ENCODE data around the gene INPP5E.

Gene INPP5E

DNA sequence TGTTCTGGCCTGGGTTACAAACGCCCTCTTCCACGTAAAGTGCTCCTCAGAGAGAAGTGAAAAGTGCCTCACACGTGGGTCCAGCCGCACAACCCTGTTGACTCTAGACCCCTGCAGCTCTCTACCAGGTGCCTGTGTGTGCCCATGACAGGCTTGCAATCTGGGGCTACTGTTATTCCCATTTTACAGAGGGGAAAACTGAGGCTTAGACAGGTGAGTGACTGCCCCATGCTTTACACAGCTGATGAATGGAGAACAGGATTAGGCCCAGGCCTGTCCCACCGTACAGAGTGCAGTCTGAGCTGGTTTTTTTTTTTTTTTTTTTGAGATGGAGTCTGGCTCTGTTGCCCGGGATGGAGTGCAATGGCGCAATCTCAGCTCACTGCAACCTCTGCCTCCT is 6.2 kb upstream of the INPP5E start:
- no peak for DNase-seq

DNA sequence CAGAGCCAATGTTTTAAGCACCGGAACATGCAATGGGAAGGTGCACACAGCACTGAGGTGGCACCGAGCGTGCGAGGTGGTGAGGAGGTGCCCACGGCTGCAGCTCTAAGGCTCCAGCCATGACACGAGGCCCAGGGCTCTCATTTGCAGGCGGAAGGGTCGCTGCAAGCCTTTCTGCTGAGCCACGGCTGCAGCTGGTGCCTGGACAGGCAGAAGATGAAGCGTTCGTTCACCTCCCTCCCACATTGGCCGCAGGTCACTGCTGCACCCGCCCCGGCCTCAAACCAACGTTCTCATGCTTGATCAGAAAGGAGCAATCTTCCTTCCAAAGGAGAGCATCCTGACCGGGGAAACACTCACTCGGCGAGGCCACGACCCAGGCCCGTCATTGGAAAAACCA is 4.5 kb upstream of the INPP5E start:
- DNase-seq: no peak

- no peak for DNase-seq
Observed at GRCh38 chr9:136443687-136444086, 4.0 kb upstream of the INPP5E start.

DNA sequence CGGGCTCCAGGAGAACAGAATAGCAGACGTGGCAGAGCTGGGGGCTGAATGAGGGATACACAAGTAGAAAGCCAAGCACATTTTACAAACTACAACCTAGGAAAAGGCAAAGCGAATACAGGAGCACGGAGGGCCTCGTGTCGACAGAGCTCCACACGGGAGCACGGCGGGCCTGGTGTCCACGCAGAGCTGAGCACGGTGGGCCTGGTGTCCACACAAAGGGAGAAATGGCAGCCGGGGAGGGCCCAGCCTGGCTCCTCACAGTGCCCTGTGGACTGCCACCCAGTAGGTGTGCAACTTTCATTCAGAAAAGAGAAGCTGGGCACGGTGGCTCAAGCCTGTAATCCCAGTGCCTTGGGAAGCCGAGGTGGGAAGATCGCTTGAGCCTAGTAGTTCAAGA is 3.4 kb upstream of the INPP5E start:
- DNase-seq: no peak

GRCh38 chr9:136442265-136442664 is 2.6 kb upstream of the INPP5E start:
- no peak for DNase-seq

GRCh38 chr9:136441681-136442245 is 2.1 kb upstream of the INPP5E start:
- DNase-seq: no peak

DNA sequence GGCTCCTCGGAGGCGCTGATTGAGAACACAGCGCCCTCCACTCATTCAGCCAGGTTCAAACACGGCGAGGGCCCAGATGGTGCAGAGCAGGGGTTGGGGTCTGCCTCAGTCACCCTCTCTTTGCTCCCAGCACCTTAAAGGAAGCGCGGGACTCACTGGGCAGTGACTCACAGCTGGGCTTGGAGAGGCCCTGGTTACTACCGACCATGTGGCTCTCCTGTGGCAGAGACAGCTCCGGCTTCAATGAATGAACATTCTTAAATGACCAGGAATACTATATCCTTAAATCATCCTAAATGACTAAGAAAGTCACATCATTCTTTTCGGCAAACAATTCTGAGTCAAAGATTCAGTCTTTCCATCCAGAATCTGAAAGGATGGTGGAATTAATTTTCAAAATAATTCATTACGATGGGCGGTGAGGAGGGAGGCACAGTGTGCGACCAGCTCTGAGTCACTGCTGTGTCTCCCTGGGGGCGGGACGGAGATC is 1.6 kb upstream of the INPP5E start:
- no peak for DNase-seq

- peak in 2 of 3 experiments; percentile 58 to 82 for DNase-seq
Observed at GRCh38 chr9:136438548-136439480, 831 bp downstream of the INPP5E start.

DNA sequence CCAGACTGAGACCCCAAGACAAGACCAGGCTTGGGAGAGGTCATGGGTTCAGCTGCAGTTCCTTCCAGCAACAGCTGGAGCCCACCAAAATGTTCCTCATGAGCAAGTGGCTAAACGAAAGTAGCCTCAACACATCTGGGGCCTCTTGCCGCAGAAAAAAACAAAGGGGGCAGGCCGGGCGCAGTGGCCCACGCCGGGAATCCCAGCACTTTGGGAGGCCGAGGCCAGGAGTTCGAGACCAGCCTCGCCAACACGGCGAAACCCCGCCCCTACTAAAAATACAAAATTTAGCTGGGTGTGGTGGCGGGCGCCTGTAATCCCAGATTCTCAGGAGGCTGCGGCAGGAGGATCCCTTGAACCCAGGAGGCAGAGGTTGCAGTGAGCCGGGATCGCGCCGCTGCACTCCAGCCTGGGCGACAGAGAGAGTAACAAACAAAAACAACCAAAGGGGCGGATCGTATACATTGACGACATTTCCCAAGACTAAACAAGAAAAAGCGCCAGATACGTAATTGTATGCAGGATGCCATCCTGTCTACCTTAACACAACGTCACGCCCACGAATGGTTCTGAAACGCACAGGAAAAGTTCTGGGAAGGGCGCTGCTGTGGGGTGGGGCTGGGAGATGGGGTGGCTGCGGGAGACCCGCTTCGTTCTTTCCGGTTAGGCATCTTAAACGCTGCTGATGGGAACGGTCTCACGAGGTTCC is 1.7 kb downstream of the INPP5E start:
- no peak for DNase-seq

GRCh38 chr9:136437430-136437829 is 2.2 kb downstream of the INPP5E start:
- DNase-seq: no peak

DNA sequence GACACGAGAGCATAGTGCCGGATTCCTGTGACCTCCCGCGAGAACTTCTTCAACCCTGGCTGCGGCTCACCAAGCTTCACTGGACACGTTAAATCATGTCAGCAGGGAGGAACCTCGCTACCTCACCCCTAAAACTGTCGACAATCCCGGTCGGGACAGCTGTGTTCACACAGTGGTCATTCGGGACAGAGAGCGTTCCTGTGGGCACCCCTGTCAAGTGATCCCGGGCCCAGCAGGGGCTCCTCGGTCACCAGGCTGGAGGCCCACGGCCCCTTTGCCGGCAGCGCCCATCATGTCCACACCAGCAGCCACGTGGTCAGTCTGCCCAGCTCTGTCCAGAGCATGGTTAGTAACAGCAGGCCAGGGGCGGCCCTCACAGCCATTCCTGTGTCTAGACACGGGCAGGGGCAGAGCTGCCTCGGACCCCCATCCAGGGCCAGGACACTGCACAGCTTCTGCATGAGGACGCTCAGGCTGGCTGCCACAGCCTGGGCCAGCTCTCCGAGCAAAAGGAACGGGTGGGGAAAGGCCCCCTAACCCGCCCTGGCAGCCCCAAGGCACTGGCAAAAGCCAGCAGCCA is 3.5 kb downstream of the INPP5E start:
- DNase-seq: no peak

GRCh38 chr9:136434580-136435169 is 5.0 kb downstream of the INPP5E start:
- DNase-seq: no peak

DNA sequence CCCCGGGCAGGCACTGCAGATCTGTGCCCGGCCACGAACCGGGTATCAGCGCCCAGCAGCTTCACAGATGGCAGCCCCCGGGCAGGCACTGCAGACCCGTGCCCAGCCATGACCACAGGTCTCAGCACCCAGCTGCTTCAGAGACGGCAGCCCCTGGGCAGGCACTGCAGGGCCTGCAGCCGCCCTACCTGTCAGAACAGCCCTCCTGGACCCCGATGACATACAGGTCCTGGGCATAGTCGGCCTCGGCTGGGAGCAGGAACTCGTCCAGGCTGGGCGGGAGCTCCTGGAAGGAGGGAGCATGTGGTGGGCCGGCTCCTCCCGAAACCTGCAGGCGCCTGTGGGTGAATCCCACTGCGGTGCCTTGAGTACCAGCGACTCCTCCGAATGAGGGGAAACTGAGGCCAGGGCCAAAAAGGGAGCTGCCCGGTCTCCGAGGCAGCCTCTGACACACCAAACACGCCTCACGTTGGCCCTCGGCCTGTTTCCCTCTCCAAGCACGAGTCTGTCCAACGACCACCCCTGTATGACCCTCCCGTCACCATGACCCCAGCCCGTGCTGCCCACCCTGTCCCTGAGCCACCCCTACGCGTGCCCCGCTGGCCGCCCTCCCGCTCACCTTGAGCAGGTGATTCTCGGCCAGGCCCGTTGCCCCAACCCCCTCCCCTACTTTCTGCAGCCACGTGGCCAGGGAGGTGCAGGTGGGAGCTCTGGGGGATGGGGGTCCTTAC is 5.6 kb downstream of the INPP5E start:
- DNase-seq: no peak

DNA sequence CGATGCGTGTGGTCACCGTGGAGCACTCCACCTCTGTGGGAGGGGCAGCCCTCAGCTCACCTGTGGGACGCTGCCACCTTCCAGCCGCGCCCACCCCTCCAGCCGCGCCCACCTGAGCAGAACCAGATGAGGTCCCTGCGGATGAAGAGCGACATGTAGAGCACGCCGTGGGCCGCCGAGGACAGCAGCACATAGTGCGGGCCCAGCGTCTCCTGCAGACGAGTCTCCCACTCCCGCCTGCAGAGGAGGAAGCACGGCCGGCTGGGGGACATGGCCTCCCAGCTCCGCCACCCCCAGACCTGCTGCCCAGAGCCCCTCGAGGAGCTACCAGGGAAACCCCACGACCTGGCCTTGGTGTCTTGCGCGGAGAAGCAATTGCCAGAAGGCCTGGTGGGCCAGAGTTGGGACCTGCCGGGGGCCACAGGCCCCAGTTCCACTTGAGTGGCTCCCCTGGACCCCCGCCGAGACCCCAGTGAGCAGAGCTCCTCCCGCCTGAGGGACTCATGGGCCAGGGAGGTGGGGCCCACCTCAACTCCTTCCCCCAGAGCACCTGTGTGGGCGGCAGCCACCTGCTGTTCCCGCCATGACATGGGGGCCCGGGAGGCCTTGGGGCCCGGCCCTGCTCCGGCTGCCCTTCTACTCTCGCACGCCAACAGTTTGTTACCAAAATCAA is 6.5 kb downstream of the INPP5E start:
- no peak for DNase-seq

GRCh38 chr9:136432591-136432990 is 7.1 kb downstream of the INPP5E start:
- no peak for DNase-seq

DNA sequence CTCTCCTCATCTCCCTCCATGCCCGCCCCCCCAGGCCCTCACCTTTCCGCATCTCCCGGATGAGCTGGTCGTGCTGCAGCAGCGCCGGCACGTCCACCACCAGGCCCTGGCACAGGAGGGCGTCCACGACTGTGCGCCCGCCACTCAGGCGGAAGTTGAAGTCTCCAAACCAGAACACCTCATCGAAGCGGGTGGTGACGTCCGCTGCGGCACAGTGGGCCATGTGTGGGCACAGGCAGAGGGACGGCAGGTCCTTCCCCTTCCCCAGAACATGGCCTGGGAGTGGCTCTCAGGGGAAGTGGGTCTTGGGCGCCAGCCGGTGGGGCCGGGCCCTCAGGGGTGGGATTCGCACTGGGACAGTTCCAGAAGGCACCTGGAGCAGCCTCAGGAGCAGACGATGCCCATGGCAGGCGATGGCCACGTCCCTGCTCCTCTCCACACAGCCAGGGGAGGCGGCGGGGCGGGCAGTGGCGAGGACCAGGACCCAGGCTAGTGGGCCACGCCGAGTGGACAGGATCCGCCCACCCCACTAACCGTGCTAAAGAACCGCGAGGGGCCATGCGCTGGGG is 7.8 kb downstream of the INPP5E start:
- no peak for DNase-seq

DNA sequence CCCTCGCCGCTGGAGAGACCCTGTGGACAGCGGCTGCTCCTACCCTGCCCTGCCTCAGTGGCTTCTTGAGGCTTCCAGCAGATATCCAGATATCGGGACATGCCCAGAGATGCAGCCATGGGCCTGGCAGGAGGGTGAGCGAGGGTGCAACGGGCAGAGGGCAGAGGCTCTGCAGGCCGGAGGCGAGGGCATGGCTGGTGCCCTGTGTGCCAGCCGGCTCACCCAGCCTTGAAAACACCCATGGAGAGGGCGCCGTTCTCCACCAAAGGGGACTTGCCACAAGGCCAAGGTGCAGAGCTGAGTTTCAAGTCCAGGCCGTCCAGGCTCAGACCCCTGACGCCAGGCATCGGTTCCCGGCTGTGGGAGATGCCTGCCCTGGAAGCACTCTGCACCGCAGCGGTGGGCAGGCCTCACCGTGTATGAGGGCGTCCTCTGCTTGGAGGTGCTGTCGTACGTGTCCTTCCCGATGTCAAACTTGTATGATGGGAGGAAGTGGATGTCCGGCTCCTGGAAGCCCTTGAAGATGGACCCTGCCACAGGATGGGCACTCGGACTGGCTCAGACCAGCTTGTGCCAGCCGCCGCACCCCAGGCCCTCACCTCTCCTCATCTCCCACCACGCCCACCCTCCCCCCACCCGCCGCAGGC is 8.9 kb downstream of the INPP5E start:
- no peak for DNase-seq

- DNase-seq: no peak
Observed at GRCh38 chr9:136429683-136430491, 9.8 kb downstream of the INPP5E start.

DNA sequence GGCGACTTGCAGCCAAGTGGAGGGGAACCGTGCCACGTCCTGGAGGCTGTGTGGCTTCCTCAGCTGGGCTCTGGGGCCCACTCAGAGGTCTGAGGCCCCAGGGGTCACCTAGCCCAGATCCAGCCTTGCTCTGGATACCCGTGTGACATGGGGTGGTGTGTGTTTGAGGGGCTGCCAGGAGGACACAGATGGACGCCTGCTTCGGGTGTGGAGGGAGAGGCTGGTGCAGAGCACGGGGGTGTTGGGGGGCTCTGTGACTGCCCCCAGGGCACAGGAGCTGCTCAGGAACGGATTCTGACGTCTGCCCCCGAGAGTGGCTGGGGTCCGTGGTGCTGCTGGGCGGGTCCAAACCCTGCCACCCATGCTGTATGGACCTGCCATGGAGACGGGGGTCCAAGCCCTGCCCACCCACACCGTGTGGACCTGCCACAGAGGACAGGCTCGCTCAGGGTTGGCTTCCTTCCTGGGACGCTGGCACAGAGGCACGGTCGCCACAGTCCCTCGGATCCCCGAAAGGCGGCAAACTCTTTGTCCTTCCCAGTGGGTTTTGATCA is 10.5 kb downstream of the INPP5E start:
- DNase-seq: no peak

Measured in NCI-H1417 (cell line).